ENCODE measurements around the gene ASCL5. TPM values are rescaled to one million over a fixed set of nuclear protein-coding genes. Genes with fewer than 3 reads are reported as not detected.
"Not testable (repeated sequence)": the region's sequence is repeated elsewhere in the genome, so short reads cannot be mapped to it uniquely, and the experiment has no call there.

Gene ASCL5
- total RNA-seq, 2 donors from 2014 or later = 0.16 to 0.22 TPM

- Mint-ChIP-seq H3K27ac (no peak overlapping the region), H3K36me3 (ENCODE audit: insufficient read depth in 2 of 2) (no peaks in the 10 kb centered on the region), H3K27me3 (ENCODE audit: low read depth) (no peaks in the 10 kb centered on the region), H3K9me3 (no peaks in the 10 kb centered on the region), H3K4me3 (no peak overlapping the region), H3K4me1 (ENCODE audit: low read depth) (no peaks in the 10 kb centered on the region)
- no peak for DNase-seq
- no peak for ATAC-seq (replicated peaks in 1 of 2)
Measured at GRCh38 chr1:201163707-201164106, 36.7 kb upstream of the ASCL5 start.

- not testable (repeated sequence) for H3K36me3 Mint-ChIP-seq (ENCODE audit: insufficient read depth in 2 of 2); H3K27ac Mint-ChIP-seq; ATAC-seq (replicated peaks in 1 of 2); DNase-seq; H3K4me3 Mint-ChIP-seq; H3K27me3 Mint-ChIP-seq (ENCODE audit: low read depth); H3K4me1 Mint-ChIP-seq (ENCODE audit: low read depth); H3K9me3 Mint-ChIP-seq
Measured at GRCh38 chr1:201163036-201163435, 36.1 kb upstream of the ASCL5 start.

- peaks cover 12% of the 10 kb centered on the region for H3K4me1 Mint-ChIP-seq (ENCODE audit: low read depth)
- no peak overlapping the region for H3K27ac Mint-ChIP-seq
Measured at GRCh38 chr1:201157949-201158348, 31.0 kb upstream of the ASCL5 start.

GRCh38 chr1:201156819-201157218 is 29.8 kb upstream of the ASCL5 start:
- peaks cover 19% of the 10 kb centered on the region for H3K27me3 Mint-ChIP-seq (ENCODE audit: low read depth)
- no peak for ATAC-seq (replicated peaks in 1 of 2)
- no peak overlapping the region for H3K4me3 Mint-ChIP-seq
- H3K4me1 Mint-ChIP-seq (ENCODE audit: low read depth) = peaks cover 18% of the 10 kb centered on the region
- no peak for DNase-seq
- H3K36me3 Mint-ChIP-seq (ENCODE audit: insufficient read depth in 2 of 2) = no peaks in the 10 kb centered on the region
- H3K9me3 Mint-ChIP-seq = no peaks in the 10 kb centered on the region
- H3K27ac Mint-ChIP-seq = no peak overlapping the region

More at GRCh38 chr1:201157949-201158348, 31.0 kb upstream of the ASCL5 start:
- DNase-seq = no peak
- Mint-ChIP-seq H3K36me3 (ENCODE audit: insufficient read depth in 2 of 2) (no peaks in the 10 kb centered on the region), H3K4me3 (no peak overlapping the region), H3K9me3 (no peaks in the 10 kb centered on the region), H3K27me3 (ENCODE audit: low read depth) (peaks cover 19% of the 10 kb centered on the region)
- ATAC-seq (replicated peaks in 1 of 2) = no peak

GRCh38 chr1:201156346-201156745 is 29.4 kb upstream of the ASCL5 start:
- H3K36me3 Mint-ChIP-seq (ENCODE audit: insufficient read depth in 2 of 2) = no peaks in the 10 kb centered on the region
- H3K27ac Mint-ChIP-seq = no peak overlapping the region
- H3K9me3 Mint-ChIP-seq = no peaks in the 10 kb centered on the region
- DNase-seq = no peak
- no peak overlapping the region for H3K4me3 Mint-ChIP-seq
- H3K4me1 Mint-ChIP-seq (ENCODE audit: low read depth) = peaks cover 18% of the 10 kb centered on the region
- no peak for ATAC-seq (replicated peaks in 1 of 2)
- H3K27me3 Mint-ChIP-seq (ENCODE audit: low read depth) = peaks cover 19% of the 10 kb centered on the region

GRCh38 chr1:201155354-201155753 is 28.4 kb upstream of the ASCL5 start:
- Mint-ChIP-seq H3K27me3 (ENCODE audit: low read depth) (peaks cover 19% of the 10 kb centered on the region), H3K36me3 (ENCODE audit: insufficient read depth in 2 of 2) (peaks cover 0 to 3% of the 10 kb centered on the region in 2 donors), H3K4me1 (ENCODE audit: low read depth) (peaks cover 18% of the 10 kb centered on the region), H3K9me3 (no peaks in the 10 kb centered on the region), H3K27ac (no peak overlapping the region), H3K4me3 (no peak overlapping the region)
- DNase-seq = no peak
- no peak for ATAC-seq (replicated peaks in 1 of 2)

GRCh38 chr1:201154389-201155165 is 27.6 kb upstream of the ASCL5 start, which contains the start of gene TMEM9:
TSS of gene TMEM9 (minus strand) at chr1:201154474. CDS start at chr1:201153923, 551 bp downstream.
- peak within 1 kb of the TSS; percentile 84 to 87 for H3K4me3 Mint-ChIP-seq
- no peaks in the 10 kb centered on the region for H3K9me3 Mint-ChIP-seq
- ATAC-seq (replicated peaks in 1 of 2) (peak; percentile 94), DNase-seq (peak; percentile 97 to 98)
- H3K27ac Mint-ChIP-seq = peak within 1 kb of the TSS; percentile 40
- peaks cover 18% of the 10 kb centered on the region for H3K4me1 Mint-ChIP-seq (ENCODE audit: low read depth)
- H3K36me3 Mint-ChIP-seq (ENCODE audit: insufficient read depth in 2 of 2) = peaks cover 0 to 3% of the 10 kb centered on the region in 2 donors
- H3K27me3 Mint-ChIP-seq (ENCODE audit: low read depth) = peaks cover 19% of the 10 kb centered on the region

- ATAC-seq (replicated peaks in 1 of 2) (peak; percentile 83 to 85), DNase-seq (peak in 1 of 2 donors; percentile 79)
- Mint-ChIP-seq H3K9me3 (no peaks in the 10 kb centered on the region), H3K27me3 (ENCODE audit: low read depth) (peaks cover 19% of the 10 kb centered on the region), H3K4me3 (peak overlapping the region; percentile 84 to 87), H3K4me1 (ENCODE audit: low read depth) (peaks cover 18% of the 10 kb centered on the region), H3K27ac (peak overlapping the region; percentile 40), H3K36me3 (ENCODE audit: insufficient read depth in 2 of 2) (peaks cover 0 to 3% of the 10 kb centered on the region in 2 donors)
Measured at GRCh38 chr1:201153474-201154388, 26.7 kb upstream of the ASCL5 start.

GRCh38 chr1:201149400-201149799 is 22.4 kb upstream of the ASCL5 start:
- H3K4me1 Mint-ChIP-seq (ENCODE audit: low read depth) = peaks cover 12% of the 10 kb centered on the region
- ATAC-seq (replicated peaks in 1 of 2) (no peak), DNase-seq (peak in 1 of 2 donors; percentile 7)
- peaks cover 0 to 3% of the 10 kb centered on the region in 2 donors for H3K36me3 Mint-ChIP-seq (ENCODE audit: insufficient read depth in 2 of 2)
- H3K27me3 Mint-ChIP-seq (ENCODE audit: low read depth) = no peaks in the 10 kb centered on the region
- no peak overlapping the region for H3K27ac Mint-ChIP-seq
- H3K9me3 Mint-ChIP-seq = no peaks in the 10 kb centered on the region
- no peak overlapping the region for H3K4me3 Mint-ChIP-seq

- no peaks in the 10 kb centered on the region for H3K27me3 Mint-ChIP-seq (ENCODE audit: low read depth)
- ATAC-seq (replicated peaks in 1 of 2) = no peak
- DNase-seq = no peak
- no peak overlapping the region for H3K27ac Mint-ChIP-seq
- peaks cover 2% of the 10 kb centered on the region for H3K4me1 Mint-ChIP-seq (ENCODE audit: low read depth)
- no peak overlapping the region for H3K4me3 Mint-ChIP-seq
- no peaks in the 10 kb centered on the region for H3K9me3 Mint-ChIP-seq
- peaks cover 2 to 6% of the 10 kb centered on the region in 2 donors for H3K36me3 Mint-ChIP-seq (ENCODE audit: insufficient read depth in 2 of 2)
Measured at GRCh38 chr1:201147396-201148015, 20.5 kb upstream of the ASCL5 start.

GRCh38 chr1:201146626-201147390 is 19.8 kb upstream of the ASCL5 start:
- no peak for DNase-seq
- Mint-ChIP-seq H3K4me3 (no peak overlapping the region), H3K9me3 (no peaks in the 10 kb centered on the region)

GRCh38 chr1:201145816-201146215 is 18.8 kb upstream of the ASCL5 start:
- no peak overlapping the region for H3K4me3 Mint-ChIP-seq
- ATAC-seq (replicated peaks in 1 of 2) = no peak
- no peak overlapping the region for H3K27ac Mint-ChIP-seq
- H3K36me3 Mint-ChIP-seq (ENCODE audit: insufficient read depth in 2 of 2) = peaks cover 2 to 3% of the 10 kb centered on the region in 2 donors
- H3K4me1 Mint-ChIP-seq (ENCODE audit: low read depth) = no peaks in the 10 kb centered on the region
- H3K27me3 Mint-ChIP-seq (ENCODE audit: low read depth) = no peaks in the 10 kb centered on the region
- no peak for DNase-seq
- no peaks in the 10 kb centered on the region for H3K9me3 Mint-ChIP-seq

More at GRCh38 chr1:201146626-201147390, 19.8 kb upstream of the ASCL5 start:
- Mint-ChIP-seq H3K27ac (no peak overlapping the region), H3K36me3 (ENCODE audit: insufficient read depth in 2 of 2) (peaks cover 2 to 6% of the 10 kb centered on the region in 2 donors), H3K4me1 (ENCODE audit: low read depth) (no peaks in the 10 kb centered on the region), H3K27me3 (ENCODE audit: low read depth) (no peaks in the 10 kb centered on the region)
- ATAC-seq (replicated peaks in 1 of 2) = no peak
